Astrocyte of the hippocampus (primary cell): Measurements from ENCODE around the gene ACLY.
"Not testable (repeated sequence)": the region's sequence is repeated elsewhere in the genome, so short reads cannot be mapped to it uniquely, and the experiment has no call there.

Experiments used
- DNase-seq: peaks from one replicate; pipeline ENCODE4 v3.0.0; 2011; ENCODE audit warnings: low read depth, low spot score

ACLY gene

DNA sequence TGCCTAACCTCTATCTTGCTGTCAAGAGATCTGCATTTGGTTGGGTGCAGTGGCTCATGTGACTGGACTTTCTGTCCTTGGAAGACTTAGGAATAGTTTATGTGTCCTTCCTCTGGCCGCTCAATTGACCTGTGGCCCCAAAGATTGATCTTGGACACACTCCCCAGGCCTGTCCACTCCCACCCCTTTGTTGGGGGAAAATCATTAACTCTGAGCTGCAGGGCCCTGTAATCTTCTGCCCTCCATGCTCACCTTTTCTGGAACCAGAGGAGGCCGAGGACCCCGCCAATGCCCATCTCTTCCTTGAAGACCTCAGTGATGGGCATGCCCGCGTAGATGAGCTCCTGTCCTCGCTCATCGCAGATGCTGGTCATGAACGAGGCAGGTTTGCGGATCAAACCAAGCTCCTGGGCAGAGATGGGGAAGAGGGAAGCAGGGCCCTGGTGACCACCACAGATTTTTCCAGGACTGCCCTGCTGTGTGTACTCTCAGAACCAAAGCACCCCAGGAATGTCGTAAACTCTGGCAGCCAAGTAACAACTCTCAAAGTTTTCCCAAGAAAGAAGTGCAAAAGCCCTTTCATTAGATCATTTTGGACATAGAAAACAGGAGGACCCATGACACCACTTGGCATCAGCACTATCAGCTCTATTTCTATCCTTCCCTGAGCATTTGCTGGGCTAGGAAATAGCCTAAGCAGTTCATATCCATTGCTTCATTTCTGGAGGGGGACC lies 45.0 kb downstream of the ACLY start:
- DNase-seq = no peak

DNA sequence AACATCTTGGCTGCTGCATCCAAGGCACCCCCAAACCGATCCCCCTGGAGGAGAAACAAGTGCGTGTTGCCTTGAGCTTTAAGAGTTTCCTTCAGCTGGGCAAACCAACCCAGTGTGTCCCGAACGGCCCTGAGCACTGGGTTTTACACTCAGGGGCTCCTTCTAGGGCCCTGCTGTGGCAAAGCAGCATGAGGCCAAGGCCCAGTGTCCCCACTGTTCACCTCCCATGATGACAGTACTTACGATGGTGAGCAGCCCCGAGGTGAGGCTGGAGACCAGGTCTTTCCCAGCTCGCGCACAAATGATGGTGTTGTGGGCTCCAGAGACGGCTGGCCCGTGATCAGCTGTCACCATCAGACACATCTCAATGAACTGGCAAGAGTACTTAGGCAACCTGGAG lies 47.0 kb downstream of the ACLY start:
- no peak for DNase-seq

DNA sequence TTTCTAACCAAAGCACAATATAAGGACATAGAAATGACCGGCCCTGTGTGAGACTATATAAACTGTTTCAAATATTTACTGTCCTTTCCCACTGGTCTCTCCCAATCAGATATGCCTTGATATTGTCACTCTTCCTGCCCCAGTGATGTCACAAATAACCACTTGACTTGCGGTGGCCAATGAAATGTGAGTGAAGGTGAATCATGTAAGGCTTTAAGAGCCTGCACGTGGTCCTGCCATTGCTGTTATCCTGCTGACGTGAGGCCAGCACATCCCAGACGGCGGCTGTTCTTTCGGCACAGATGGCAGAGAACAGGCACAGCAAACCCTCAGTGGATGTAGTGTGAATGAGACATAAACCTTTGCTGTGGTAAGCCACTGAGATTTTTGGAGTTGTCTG lies 48.1 kb downstream of the ACLY start:
- DNase-seq = no peak

DNA sequence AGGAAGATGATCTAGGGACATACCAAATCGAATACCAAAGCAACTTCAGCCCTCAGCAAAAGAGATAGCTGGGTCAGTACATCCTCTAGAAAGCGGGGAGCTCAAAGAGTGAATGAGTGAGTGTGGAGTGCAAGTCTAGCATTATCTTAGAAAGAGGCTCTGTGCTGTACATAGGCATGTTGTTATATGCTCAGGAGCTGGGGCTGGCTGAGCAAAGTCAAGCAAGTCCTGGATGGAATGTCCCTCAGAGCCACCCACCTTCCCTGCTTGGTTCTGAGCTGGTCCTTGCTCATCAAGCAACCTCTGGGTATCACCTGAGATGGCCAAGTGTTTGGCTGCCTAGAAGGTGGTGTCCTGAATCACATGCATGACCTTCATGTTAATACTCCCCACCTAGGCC lies 48.7 kb downstream of the ACLY start:
- DNase-seq = no peak

DNA sequence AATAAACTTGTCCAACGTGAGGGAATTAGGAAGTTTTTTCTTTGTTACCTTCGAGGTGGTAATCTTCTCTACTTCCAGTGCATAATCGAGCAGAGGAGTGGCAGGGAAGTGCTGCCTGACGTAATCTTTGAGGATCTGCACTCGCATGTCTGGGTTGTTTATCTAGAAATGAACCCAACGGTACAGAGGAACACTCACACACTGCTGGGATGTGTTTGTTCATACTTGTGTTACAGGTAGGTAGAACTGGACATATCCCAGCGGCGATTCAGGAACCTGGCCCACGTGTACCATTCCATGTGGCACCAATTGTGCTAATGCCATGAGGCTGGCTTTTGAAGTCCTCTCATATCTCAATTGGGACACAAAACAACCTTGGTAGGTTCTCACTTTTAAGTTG lies 49.3 kb downstream of the ACLY start:
- no peak for DNase-seq

DNA sequence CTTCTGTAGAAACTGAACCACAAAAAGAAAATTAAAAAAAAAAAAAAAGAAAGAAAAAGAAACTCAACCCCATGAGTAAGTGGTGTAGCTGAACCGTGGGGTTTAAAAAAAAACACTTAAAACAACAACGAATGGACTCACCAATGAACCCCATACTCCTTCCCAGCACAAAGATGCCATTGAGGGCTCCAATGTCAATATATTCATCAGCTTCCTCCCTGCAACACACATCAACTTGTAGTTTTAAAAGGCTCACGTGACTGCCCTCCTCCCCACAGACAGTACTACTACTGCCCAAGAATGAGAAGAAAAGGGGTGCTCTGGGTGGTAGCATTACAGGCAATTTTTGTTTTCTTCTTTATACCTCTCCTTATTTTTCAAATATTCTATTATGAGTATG lies 50.2 kb downstream of the ACLY start:
- no peak for DNase-seq

DNA sequence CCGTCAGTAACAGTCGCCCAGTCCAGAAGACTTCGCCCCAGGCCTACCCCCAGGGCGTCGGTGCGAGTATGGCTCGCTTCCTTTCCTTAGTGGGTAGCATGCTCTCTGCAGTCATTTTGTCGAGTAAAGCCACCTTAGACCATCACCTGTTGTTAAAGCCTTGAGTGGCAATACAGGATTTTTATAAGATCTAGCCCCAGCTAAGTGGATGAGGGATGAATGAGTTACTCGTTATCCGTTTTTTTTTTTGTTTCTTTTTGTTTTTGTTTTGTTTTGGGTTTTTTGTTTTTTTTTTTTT lies 53.2 kb downstream of the ACLY start:
- DNase-seq = no peak

DNA sequence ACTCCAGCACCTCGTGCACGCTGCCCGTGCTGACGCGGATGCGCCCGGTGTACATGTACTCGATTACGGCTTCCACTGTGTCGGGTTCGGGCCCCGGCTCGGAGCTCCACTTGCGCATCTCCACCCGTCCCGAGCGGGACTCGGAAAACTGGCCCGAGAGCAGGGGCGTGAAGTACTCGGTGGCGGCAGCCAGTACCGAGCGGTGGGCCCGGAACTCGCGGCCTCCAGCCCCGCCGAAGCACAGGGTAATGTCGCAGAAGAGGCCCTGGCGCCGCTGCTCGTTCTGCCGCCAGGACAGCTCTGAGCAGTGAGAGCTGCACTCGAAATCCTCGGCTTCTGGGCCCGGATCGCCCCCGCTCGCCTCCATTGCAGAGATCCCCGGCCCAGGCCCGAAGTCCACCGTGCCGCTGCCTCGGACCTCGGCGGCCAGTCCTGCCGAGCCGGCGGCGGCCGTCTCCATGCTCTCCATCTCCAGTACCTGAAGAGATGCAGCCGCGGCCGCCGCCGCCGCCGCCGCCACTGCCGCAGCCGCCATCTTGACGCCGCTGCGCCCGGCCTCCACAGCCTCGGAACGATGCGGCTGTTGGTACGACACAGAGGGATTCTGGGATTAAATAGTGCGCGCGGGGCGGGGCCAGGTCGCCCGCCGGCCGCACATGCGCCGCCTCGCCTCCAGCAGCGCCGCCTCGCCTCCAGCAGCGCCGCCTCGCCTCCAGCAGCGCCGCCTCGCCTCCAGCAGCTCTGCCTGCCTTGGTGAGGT lies 53.7 kb downstream of the ACLY start, which contains the start of gene KLHL11:
TSS of gene KLHL11 (minus strand) at position 588 of the 760 bp plus-strand sequence. CDS start at position 535, 53 bp downstream.
- DNase-seq = peak; percentile 97

DNA sequence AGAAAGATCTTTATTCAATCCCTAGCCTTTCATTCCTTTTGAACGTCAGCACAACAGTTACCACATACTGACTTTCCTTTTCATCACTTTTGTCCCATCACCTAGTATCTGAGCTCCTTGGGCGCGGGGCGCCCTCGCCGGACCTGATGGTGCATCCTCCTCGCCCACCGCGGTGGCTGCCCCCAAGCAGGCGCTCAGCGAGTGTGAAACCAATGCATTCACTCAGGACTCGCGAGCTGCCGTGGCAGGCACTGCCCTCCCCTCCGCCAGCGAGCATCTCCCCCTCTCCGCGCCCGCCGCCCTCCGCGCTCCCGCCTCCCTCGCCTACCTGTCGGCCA lies 54.3 kb downstream of the ACLY start:
- no peak for DNase-seq

DNA sequence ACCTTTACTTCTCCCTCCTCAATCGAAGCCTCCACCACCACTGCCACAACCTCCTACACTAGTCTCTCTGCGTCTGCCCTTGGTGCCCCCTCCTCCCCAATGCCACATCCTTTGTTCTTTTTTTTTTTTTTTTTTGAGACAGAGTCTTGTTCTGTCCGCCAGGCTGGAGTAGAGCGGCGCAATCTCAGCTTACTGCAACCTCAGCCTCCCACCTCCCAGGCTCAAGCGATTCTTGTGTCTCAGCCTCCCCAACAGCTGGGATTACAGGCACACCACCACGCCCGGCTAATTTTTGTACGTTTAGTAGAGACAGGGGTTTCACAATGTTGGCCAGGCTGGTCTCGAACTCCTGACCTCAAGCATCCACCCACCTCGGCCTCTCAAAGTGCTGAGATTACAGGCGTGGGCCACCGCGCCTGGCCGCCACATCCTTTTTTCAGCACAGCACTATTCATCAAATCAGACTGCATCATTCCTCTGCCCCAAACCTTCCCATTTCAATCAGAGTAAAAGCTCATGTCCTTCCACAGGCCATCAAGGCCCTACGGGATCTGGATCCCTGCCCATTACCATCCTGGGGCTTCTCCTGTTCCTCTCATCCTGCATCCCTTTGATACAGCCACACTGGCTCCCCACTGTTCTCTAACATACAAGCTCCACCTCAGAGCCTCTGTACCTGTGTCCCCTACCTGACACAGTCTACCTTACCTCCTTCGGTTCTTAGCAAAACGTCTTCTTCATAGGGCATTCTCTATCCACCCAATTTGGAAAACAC lies 55.5 kb downstream of the ACLY start:
- DNase-seq = no peak

DNA sequence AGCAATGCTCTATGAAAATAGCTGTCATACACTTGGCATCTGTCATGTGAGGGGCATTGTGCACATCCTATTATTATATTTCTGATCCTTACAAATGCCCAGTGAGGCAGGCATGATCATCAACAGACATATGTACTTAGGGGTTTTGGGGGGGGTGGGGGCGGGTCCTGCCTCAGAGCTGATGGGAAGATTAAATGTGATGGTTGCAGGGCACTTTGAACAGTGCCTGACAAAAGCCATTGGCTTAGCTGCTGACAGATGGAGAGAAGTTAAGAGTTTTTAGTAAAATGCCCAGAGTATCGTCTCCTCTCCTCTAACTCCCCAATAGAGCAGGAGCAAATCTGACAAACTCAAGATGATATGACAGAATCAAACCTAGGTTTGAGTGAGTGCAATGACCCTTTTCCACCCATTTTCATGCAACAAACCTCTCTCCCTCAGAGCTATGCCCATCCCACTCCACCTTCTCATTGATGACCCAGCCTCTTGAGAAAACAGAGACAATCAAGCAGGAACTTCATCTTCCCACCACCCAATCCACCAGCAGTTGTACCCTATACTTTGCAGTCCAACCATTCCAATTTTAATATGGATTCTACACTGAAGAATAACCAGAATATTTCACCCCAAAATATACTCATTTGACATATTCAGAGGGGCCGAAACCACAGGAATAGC lies 58.4 kb downstream of the ACLY start:
- no peak for DNase-seq

DNA sequence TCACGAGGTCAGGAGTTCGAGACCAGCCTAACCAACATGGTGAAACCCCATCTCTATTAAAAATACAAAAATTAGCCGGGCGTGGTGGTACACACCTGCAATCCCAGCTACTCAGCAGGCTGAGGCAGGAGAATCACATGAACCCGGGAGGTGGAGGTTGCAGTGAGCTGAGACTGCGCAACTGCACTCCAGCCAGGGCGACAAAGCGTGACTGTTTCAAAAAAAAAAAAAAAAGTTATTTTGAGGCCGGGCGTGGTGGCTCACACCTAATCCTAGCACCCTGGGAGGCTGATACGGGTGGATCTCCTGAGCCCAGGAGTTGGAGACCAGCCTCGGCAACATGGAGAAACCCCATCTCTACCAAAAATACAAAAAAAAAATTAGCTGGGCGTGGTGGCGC lies 67.4 kb downstream of the ACLY start:
- not testable (repeated sequence) for DNase-seq

DNA sequence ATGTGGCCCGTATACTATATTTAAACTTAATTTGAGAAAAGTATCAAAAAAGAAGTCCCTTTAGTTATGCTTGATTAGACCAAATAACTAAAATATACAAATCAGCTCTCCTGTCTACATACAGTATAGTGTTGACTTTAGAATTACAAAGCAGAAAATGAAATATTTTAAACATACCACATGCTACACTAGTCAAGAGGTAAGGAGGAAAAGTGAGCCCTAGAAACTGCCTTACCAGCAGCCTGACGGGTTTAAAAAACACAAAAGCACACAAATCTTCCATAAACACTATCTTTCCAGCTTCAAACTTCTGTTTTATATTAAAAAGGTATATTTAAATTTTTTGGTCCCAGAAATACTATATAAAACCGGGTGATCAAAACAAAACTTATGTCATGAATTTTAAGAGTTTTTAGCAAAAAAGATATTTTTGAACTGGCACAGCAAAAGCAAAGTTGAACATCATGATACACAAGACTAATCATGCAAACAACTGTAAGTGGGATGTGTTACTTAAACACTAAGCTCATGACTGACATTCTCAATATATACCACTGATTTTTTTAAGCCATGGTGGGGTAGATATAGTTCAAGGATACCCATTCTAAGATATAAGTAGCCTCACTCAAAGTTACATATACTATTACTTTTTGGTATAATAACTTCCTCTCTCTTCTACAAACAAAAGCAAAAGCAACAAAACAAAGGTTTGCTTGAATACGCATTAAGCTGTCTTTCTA lies 69.3 kb downstream of the ACLY start:
- DNase-seq = no peak

DNA sequence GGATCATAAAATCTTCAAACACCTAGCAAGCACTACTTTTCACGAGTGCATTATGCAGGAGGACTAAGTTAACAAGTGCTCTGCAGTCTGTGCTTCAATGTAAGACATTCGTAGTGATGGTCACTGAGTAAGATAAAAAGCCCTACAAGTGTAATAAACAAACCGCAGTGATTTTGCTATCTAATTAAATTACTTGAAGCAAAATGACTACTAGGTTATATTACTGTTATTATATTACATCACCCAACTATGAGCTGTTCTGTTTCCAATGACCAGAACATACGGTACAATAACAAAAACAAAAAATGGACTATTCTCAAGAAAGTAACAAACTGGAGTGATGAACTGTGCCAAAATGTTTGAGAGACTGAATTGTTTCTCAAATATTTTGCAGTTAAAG lies 70.0 kb downstream of the ACLY start:
- DNase-seq = no peak

DNA sequence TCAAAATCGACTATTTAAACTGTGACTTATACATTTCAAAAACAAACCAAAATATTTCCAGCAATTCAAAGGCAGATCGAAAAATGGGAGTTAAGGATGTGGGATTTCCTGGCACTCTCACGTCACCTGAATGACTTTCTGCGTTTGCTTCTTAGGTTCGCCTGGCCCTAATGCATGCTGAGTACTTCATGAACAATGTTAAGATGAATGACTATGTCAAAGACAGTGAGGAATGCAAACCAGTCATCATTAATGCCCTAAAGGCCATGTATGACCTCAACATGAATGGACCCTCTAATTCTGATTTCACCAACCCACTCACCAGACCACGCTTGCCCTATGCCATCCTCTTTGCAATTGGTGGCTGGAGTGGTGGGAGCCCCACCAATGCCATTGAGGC lies 73.8 kb downstream of the ACLY start:
- no peak for DNase-seq

DNA sequence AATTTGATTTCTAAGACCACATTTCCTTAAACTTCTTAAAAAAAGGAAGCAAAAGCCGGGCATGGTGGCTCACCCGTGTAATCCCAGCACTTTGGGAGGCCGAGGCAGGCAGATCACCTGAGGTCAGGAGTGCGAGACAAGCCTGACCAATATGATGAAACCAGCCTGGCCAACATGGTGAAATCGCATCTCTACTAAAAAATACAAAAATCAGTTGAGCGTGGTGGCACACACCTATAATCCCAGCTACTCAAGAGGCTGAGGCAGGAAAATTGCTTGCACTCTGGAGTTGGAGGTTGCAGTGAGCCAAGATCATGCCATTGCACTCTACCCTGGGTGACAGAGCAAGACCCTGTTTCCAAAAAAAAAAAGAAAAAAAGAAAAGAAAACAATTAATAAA lies 78.0 kb downstream of the ACLY start:
- not testable (repeated sequence) for DNase-seq

DNA sequence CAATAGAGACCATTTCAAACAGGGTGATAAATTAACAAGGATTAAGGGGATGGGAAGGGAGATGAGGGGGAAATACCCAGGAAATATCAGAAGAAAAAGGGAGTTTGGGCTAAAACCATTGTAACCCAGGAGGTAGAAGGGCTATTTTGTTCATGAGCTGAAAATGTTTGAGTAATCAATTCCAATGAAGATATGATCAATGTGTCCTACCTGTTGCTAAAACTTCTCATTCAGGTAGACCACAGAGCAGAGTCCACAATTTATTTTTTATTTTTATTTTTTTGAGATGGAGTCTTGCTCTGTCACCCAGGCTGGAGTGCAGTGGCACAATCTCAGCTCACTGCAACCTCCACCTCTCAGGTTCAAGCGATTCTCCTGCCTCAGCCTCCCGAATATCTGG lies 79.3 kb downstream of the ACLY start:
- DNase-seq = not testable (repeated sequence)

DNA sequence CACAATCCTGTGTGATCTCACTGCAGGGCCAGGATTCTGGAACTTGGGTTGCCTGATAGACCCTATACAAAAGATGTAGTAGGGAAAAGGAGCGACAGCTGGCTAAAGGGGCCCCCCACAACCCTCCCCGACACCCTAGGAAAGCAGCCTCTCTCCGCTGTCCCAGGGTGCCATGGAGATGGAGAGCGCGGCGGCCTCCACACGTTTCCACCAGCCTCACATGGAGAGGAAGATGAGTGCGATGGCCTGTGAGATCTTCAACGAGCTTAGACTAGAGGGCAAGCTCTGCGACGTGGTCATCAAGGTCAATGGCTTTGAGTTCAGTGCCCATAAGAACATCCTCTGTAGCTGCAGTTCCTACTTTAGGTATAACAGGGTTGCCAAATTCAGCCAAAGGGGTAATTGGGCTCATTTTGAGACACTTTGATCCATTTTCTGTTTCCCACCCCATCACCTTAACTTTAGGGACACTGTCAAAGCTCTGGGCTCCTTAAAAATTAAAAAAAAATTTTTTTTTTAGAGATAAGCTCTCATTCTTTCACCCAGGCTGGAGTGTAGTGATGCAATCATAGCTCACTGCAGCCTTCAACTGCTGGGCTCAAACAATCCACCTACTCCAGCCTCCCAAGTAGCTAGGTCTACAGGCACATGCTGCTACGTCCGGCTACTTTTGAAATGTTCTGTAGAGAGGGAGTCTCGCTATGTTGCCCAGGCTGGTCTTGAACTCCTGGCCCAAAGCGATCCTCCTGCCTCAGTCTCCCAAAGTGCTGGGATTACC lies 80.8 kb downstream of the ACLY start, which contains the start of gene KLHL10:
TSS of gene KLHL10 (plus strand) at position 65 of the 778 bp plus-strand sequence. CDS start at position 173, 108 bp downstream.
- no peak for DNase-seq

DNA sequence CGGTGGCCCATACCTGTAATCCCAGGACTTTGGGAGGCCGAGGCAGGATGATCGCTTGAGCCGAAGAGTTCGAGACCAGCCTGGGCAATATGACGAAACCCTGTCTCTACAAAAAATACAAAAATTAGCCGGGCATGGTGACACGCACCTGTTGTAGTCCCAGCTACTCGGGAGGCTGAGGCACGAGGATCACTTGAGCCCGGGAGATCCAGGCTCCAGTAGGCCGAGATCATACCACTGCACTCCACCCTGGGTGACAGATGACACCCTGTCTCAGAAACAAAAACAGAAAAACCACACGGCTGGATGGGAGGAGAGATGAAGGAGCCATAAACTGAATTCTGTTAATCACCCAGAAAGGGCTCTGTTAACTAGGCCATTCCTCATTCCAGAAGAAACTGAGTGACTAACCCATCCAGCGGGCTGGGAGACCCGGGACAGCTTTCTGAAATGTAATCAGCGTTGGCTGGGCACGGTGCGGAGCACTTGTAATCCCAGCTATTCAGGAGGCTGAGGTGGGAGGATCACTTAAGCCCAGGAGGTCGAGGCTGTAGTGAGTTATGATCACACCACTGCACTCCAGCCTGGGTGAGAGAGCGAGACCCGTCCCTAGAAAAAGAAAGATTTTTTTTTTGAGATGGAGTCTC lies 82.1 kb downstream of the ACLY start:
- DNase-seq = no peak
